ENCODE measurements around the gene FAM210B. TPM values are rescaled to one million over a fixed set of nuclear protein-coding genes. Genes with fewer than 3 reads are reported as not detected.
"Not testable (repeated sequence)": the region's sequence is repeated elsewhere in the genome, so short reads cannot be mapped to it uniquely, and the experiment has no call there.

Gene FAM210B
- total RNA-seq, 2 donors from 2014 or later, result 26.3 to 29.9 TPM

GRCh38 chr20:56409521-56409920 lies 50.7 kb downstream of the FAM210B start:
- Histone ChIP-seq H3K27me3 (no peaks in the 10 kb centered on the region), H3K4me3 (no peak overlapping the region), H3K27ac (peak overlapping the region in 1 of 2 donors; percentile 19), H3K9me3 (no peaks in the 10 kb centered on the region), H3K4me1 (peaks cover 0 to 22% of the 10 kb centered on the region in 2 donors), H3K36me3 (peaks cover 31% of the 10 kb centered on the region)
- DNase-seq (ENCODE audit: low spot score), result no peak
- TF ChIP-seq CTCF (IDR thresholded peaks at IDR 0.05), result no peak

- peaks cover 0 to 22% of the 10 kb centered on the region in 2 donors for H3K4me1 ChIP-seq
These were observed 51.2 kb downstream of the FAM210B start for GRCh38 chr20:56409956-56410355.

GRCh38 chr20:56411287-56411686 lies 52.5 kb downstream of the FAM210B start:
- peaks cover 13% of the 10 kb centered on the region for H3K36me3 ChIP-seq
- H3K4me3 ChIP-seq; H3K9me3 ChIP-seq; H3K27me3 ChIP-seq; DNase-seq (ENCODE audit: low spot score): not testable (repeated sequence)
- peak overlapping the region; percentile 43 to 51 for H3K27ac ChIP-seq
- H3K4me1 ChIP-seq, result peaks cover 0 to 22% of the 10 kb centered on the region in 2 donors

More at GRCh38 chr20:56409956-56410355, 51.2 kb downstream of the FAM210B start:
- H3K9me3 ChIP-seq, result no peaks in the 10 kb centered on the region
- H3K27ac ChIP-seq, result peak overlapping the region; percentile 13 to 24
- TF ChIP-seq CTCF (IDR thresholded peaks at IDR 0.05), result no peak
- no peaks in the 10 kb centered on the region for H3K27me3 ChIP-seq
- peaks cover 27% of the 10 kb centered on the region for H3K36me3 ChIP-seq
- H3K4me3 ChIP-seq, result no peak overlapping the region
- no peak for DNase-seq (ENCODE audit: low spot score)

- Histone ChIP-seq H3K9me3 (no peaks in the 10 kb centered on the region), H3K4me3 (peak within 1 kb of the TSS in 1 of 2 donors; percentile 21), H3K36me3 (peaks cover 7% of the 10 kb centered on the region), H3K4me1 (peaks cover 0 to 22% of the 10 kb centered on the region in 2 donors), H3K27me3 (no peaks in the 10 kb centered on the region), H3K27ac (peak within 1 kb of the TSS; percentile 43 to 51)
- no peak for DNase-seq (ENCODE audit: low spot score)
- TF ChIP-seq CTCF (IDR thresholded peaks at IDR 0.05), result no peak
These were observed 53.1 kb downstream of the FAM210B start, which contains the start of gene CASS4 for GRCh38 chr20:56411759-56412472. TSS of gene CASS4 (plus strand) at chr20:56412260. CDS start at chr20:56412459, 199 bp downstream.

- Histone ChIP-seq H3K9me3 (no peaks in the 10 kb centered on the region), H3K4me1 (peaks cover 0 to 22% of the 10 kb centered on the region in 2 donors), H3K27me3 (no peaks in the 10 kb centered on the region), H3K27ac (peak overlapping the region; percentile 43 to 51), H3K36me3 (peaks cover 2% of the 10 kb centered on the region), H3K4me3 (peak overlapping the region in 1 of 2 donors; percentile 21)
- no peak for DNase-seq (ENCODE audit: low spot score)
- TF ChIP-seq CTCF (IDR thresholded peaks at IDR 0.05), result no peak
These were observed 53.7 kb downstream of the FAM210B start for GRCh38 chr20:56412473-56412790.

GRCh38 chr20:56412949-56413348 lies 54.2 kb downstream of the FAM210B start:
- DNase-seq (ENCODE audit: low spot score), result no peak
- no peak for TF ChIP-seq CTCF (IDR thresholded peaks at IDR 0.05)
- H3K27ac ChIP-seq, result peak overlapping the region; percentile 43 to 51
- no peaks in the 10 kb centered on the region for H3K27me3 ChIP-seq
- H3K36me3 ChIP-seq, result no peaks in the 10 kb centered on the region
- H3K4me1 ChIP-seq, result peaks cover 0 to 22% of the 10 kb centered on the region in 2 donors
- H3K4me3 ChIP-seq, result peak overlapping the region in 1 of 2 donors; percentile 21
- H3K9me3 ChIP-seq, result no peaks in the 10 kb centered on the region
